Eye (tissue), 1 donor: ENCODE measurements around the gene POP7.

Experiments used
- DNase-seq: peaks from one replicate; pipeline ENCODE4 v3.0.0-alpha.2; 2015

The POP7 gene

DNA sequence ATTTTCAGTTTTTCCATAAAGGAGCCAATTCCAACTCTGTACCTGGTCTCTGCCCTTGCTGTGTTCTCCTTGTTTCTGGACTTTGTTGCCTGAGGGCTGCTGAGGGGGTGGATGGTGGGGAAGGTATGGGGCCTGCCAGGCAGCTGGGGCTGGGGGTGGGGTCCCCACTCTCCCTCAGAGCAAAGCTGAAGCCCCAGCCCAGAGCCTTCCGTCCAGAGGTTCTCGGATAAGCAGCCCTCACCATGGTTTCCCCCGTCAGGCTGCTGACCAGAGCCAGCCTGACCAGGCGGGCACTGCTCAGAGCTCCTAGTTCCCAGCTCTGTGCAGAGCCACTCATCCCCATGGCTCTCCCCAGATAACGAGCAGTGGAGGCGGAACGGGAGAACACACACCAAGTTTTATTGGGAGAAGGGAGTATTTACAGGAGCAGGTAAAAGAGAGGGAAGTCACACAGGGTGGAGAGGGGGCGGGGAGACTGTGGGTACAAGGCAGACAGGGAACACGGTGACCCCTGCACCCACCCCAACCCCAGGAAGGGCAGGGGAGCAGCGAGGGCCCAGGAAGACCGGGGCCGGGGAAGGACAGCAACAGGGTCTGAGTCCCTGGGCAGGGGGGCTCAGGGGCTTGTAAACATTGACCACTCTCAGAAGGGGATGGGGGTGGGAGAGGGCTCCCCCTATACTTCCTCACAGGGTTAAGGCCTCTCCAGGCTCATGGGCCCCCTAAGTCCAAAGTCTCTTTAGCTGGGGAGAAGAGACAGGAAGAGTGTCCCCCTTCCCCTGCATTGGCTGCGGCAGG, 26.6 kb upstream of the POP7 start:
- no peak for DNase-seq

DNA sequence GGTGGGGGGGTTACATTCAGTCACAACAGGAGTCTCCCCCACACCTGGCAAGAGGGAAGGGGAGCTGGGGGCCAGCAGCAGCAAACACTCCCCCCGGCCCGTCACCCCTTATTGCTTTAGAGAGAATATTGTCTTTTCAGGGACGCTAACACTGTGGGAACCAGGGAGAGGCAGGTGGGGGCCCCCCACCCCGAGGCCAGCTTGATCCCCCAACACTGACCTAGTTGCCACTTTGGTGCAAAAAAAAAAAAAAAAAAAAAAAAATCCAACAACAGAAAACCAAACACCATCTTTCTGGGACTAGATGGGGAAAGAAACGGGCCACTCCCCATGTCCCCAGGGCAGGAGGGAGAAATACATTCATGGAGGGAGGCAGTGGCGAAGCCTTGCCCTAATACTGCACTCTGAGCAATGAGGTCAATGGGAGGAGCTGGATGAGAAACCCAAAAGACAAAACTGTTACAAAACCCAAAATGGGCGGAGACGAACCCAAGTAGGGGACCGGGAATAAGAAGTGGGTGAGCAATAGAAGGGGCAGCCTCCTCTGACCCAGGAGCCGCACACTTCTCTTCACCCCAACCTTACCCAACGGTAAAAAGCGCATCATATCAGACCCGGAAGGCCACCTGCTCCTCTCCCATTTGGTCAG, 25.9 kb upstream of the POP7 start:
- DNase-seq = no peak

DNA sequence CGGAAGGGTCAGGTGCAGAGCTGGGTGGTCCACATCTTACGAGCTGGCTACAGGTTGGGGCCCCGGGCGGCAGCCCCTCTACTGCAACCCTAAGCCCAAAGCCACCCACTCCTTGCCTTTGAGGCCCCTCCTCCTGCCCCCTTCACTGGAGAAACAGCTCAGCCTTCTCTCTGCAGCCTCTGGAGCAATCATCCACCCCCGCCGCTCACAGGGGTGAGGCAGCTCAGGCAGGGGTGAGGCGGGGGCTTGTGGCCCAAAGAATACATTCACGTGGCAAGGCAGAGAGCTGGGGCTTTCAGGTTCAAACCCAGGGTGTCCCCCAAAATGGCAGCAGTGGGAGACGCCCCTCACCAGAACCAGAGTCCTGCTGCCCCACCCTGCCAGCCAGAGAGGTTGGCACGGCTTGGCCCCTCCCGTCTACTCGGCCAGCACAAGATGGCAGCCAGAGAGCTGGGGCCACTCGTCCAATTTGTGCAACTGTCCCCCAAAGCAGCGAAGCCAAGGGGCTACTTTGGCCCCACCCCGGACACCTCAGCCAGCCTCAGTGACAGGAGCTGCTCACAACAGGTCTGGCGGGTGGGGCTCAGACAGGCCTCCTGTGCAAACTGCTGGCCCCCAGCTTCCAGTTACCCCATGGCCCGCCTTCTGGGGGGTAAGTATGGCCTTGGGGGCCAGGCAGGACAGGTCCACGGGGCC, 25.2 kb upstream of the POP7 start:
- no peak for DNase-seq

DNA sequence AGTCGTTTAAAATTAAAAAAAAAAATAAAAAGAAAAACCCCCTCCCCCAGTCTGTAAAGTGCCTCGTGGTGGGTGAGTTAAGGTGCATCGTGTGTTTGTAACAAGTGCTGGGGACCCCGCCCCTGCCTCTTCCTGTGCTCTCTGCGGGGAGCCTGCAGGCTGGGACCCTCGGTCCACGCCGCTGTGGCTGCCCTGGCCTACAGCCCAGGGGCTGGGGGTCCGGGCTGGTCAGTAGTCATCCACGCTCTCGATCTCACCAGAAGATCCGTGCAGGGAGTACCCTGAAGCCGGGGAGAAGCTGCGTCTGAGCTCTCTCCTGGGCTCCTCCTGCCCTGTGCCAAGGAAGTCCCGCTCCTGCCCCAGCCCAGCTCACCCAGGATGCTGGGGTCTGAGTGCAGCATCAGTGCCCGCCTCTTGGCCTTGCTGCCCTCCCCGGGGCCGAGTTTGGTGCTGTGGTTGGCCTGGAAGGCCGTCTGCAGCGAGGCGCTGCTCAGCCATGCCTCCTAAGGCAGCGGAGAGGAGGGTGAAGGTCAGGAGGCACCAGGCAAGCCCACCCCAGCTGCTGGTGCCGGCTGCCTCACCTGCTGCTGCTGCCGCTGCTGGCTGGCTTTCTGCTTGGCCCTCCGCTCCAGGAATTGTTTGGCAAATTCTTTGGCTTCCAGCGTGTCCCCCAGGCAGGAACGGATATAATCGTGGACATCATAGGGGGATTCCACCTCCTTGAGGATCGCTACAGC, 24.3 kb upstream of the POP7 start:
- no peak for DNase-seq

DNA sequence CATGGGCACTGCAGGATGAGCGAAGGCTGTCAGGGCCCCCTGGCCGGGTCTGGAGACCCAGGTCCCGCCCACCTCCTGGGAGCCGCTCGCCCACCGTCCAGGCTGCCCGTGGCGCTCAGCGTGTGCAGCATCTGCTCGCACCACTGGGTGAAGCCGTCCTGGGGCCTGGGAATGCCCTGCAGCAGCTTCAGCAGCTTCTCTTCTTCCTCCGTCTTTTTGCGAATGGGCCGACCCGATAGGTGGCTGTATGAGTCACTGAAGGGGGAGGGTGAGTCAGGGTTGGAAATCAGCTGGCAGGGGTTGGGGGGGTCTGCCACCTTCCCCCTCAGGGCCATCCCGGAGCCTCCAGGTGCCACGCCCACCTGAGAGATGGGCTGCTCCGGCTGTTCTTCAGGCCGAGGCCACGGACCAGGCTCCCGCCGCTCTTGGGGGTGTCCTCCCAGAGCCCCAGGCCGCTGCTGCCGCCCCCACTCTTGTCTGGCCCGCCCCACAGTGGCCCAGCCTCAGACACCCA, 23.6 kb upstream of the POP7 start:
- no peak for DNase-seq

DNA sequence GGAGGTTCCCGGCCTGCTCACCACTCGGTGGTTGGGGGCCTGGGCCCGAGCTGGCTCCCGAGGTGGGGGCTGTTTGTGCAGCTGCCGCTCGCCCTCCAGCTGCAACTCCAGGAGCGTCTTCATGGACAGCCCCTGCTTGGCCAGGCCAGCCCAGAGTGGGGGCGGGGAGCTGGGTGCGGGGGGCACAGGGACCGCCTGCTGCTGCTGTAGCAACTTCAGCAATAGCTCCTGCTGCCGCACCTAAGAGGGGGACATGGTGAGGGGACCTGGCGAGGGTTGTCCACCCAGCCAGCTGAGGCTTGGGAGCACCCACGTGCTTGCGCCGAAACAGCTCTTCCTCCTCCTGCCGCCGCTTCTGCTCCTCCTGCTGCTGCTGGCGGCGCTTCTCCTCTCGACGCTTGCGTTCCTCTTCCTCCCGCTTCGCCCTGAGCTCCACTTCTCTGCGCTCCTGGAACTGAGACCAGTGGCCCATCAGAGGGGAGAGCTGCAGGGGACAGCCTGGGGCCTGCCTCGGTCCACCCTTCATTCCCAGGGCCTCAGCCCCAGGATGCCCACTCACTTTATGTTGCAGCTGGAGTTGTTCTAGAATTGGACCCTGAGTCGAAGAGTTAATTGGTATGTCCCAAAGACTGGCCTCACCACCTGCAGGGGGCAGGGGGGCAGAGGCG, 22.8 kb upstream of the POP7 start:
- no peak for DNase-seq

DNA sequence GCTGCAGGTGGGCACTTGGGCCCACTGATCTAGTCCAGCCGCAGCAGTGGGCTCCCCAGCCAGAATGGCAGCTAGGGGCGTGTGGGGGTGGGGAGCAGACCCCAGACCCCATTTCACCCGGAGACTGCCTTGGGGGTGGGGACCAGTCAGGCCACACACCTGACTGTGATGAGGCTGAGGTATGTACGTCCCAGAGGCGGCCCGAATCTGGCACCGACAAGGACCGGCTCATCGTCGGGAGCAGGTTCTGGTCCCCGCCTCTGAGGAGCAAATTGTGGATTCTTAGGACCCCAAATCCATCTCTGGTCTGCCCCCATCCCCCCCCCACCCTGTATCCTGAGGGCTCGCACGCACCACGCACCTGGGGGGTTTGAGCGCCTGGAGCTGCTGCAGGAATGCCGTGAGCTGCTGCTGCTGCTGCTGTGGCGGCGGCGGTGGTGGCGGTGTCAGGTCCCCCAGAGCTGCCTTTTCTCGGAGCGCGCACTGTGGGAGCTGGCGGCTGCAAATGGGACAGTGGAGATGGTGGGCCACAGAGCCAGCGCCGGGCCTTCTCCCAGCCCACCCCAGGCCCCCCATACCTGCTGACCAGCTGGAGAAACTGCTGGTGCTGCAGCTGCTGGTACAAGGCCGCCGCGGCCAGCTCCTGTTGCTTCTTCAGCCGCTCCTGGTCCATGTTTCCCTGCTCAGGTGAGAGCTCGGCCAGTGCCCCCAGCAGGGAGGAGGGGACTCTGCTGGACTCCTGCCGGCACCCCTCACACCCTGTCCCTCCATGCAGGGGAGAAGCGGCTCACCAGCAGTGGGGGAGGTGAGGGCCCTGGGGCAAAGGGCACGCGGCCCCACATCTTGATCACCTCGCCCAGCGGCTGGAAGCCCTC, 22.0 kb upstream of the POP7 start:
- no peak for DNase-seq

DNA sequence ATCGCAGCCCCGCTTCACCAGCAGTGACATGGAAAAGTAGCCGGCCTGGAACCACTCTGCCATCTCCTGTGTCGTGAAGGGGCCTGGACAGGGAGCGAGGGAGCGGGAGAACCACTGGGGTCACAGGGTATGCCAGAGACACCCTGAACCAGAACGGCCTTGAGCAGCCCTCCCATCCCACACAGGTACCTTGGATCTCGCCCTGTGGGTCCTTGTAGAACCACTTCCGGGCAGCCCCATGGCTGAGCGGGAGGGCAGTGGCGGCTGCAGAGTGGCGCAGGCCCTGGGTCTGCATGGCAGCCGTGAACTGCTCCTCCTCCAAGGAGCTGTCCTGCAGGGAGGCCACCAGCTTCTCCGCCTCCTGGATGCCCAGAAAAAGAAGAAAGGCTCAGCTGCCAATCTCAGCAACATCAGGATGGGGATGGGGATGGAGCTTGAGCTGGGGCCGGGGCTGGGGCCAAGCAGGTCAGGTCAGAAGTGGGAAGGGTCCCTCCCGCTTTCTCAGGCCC, 21.3 kb upstream of the POP7 start:
- DNase-seq = no peak

DNA sequence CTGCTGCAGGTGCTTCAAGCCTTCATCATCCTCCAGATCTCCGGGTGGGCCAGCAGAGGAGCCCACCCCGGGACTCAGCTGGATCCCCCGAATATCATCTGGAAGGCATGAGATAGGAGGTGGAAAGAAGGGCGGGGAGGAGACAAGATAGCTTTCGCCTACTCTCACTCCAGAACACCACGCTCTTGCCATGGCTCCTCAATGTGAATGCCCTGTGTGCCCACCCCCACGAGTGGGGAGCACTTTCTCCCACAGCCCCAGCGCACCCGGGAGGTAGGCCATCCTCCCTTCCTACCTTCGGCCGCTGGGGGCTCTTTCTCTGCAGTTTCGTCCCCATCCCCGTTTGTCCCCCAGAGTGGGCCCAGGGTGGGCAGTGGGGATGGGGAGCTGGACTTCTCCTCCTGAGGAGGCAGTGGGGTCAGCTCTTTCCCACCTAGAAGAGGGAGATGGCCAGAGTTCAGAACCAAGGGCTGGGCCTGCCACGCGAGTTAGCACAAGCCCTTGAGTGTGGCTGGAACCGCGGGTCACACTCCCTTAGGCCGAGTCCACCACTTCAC, 20.8 kb upstream of the POP7 start:
- no peak for DNase-seq

DNA sequence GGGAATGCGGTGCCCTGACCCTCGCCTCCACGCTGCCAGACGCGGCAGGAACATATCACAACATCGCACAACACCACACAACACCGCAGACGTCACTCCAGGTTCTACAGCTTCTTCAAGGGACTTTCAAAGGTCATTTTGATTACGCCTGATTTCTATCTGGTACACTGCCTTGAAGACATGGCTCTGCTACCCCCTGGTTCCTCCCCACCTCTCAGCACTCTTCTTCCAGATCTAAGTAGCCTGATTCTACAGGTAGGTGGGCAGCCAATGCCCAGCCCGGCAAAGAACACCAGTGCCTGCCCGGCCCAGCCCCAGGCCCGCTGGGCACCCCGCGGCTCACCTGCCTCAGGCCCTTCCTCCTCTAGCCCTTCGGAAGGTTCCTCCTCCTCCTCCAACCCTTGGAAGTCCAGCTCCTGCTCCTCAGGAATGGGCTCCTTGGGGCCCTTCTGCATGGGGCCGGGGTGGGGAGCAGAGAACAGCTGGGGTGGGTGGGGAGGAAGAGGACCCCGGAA, 20.2 kb upstream of the POP7 start:
- no peak for DNase-seq

DNA sequence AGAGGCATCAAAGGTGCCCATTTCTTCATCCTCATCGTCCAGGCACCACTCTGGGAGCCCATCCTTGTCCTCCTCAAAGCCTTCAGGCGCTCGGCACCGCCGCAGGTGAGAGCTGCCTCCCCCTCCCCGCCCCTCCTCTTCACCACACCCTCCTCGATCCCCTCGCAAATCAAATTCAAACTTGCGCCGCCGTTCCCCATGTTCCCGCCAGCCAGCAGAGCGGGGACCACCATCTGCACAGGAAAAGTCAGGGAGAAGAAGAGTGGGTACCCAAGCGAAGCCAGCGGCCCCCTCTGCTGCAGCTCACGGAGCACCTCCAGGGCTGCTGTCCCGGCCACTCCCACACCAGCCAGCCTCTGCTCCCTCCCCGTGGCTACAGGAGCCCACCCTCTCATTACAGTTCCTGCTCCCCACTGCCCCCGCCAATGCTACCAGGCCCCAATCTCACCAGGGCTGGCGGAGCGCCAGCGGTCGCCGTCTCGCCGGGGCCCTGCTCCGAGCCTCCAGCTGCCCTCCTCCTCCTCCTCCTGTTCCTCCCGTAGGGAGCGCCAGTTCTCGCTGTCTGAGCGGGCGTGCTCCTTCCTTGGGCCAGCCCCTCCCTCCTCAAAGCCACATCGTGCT, 19.6 kb upstream of the POP7 start:
- no peak for DNase-seq

DNA sequence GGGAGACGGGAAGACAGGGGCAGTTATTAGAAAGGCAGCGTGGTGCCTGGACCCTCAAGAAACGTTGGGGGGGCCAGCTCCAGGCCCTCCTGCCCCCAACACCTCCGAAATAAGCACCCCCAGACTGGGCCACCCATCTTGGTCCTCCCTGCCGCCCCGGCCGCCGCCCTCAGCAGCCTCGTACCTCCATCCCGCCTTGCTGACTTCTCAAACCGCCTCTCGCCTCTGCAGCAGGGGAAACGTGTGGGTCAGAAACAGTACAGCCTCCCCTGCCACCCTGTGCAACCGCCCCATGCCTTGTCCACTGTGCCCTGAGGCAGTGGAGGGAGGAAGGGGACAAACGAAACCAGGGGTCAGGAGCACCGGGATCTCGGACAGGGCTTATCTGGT, 19.1 kb upstream of the POP7 start:
- no peak for DNase-seq

DNA sequence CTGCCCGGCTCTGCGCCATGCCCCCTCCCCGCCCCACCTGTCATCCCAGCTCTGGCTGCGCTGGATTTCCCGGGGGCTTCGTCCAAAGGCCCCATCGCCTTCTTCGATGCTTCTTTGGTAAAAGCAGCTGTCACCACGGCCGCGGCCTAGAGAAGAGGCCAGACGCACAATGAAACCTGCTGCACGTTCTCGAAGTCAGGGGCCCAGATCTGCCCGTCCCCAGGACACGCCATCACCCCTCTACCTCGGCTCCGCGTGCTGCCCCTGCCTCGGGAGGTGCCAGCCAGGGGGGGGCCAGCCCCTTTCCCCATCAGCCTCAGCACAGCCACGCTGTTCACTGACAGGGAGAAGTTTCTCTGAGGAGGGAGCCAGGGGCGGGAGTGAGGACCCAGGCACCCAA, 18.7 kb upstream of the POP7 start:
- DNase-seq = no peak

DNA sequence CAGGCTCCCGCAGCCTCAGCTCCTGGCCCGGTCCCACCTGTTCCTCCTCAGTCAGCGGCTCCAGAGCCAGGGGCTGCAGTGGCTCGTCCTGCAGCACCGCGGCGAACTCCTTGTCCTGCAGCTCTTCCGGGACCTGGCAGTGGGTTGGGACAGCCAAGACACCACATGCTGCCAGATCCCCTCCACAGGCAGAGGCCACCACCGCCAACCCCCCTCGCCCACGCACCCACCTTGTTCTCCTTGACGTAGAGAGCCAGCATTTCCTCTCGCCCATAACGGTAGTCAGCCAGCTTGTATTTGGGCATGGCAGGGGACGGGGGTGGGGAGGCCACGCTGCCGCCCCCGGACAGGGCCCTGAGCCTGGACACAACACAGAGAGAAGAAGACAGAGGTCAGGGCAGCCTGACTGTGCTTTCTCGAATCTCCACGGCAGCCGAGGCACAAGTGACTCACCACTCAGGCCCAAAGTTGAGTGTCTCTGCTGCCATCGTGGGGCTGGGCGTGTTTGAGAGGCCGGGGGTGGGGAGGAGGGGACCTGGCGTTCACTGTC, 18.1 kb upstream of the POP7 start:
- no peak for DNase-seq

DNA sequence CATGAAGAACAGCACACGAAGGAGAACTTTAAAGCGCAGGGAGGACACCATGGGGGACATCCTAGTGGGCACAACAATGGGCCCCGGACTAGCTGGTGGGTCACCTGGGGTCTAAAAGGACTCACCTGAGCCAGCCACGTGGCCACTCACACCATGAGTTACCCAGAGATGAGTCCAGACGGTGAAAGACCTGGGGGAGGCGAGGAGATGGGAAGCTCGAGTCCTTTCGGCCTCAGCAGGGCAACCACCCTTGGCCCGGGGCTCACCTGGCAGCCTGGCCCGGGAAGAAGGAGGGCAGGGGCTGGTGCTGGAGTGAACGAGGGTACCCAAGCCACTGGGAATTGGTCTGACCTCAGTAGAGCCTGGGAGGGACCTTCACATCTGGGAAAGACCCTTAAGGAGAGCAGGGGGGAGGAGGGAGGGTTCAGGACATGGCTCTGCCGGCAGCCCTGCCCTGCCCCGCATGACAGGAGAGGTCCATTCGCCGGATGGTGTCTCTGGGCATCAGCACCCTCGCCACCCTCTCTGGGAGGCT, 17.5 kb upstream of the POP7 start:
- no peak for DNase-seq

DNA sequence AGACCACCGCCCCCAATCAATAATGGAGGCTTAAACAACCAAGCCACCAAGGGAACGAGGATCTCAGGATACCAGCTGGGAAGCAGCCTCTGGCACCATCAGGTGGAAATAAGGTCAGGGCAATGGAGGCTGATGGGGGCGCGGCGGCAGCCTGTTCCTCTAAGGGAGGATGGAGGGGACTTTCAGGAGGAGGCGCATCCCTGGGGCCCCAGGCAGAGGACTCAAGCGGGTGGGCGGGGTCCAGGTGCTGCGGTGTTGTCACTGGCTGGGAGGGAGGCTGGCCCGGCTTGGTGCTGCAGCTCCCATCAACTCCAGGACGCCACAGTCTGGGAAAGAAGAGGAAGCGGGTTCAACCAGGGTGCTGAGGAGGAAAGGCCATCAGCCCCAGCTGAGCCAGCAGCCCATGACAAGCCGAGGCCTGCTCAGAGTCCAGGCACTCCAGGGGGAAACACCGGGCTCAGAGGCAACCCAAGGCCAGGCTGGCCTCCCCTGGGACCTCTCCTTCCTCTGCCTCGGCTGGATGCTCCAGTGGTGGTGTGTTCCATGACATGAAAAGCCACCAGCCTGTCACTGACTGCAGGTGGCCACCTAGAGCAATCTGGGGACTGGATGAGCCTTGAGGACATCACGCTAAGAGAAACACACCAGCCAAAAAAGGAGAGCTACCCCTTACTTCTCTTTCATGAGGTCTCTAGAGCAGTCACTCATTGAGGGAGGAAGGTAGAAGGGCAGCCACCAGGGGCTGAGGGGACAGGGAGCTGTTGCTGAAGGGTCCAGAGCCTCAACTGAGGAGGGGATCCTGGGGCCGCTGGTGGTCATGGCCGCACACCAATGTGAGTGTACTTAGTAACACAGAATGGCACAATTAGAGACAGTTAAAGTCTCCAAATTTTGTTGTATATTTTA, 16.4 kb upstream of the POP7 start:
- DNase-seq = no peak

DNA sequence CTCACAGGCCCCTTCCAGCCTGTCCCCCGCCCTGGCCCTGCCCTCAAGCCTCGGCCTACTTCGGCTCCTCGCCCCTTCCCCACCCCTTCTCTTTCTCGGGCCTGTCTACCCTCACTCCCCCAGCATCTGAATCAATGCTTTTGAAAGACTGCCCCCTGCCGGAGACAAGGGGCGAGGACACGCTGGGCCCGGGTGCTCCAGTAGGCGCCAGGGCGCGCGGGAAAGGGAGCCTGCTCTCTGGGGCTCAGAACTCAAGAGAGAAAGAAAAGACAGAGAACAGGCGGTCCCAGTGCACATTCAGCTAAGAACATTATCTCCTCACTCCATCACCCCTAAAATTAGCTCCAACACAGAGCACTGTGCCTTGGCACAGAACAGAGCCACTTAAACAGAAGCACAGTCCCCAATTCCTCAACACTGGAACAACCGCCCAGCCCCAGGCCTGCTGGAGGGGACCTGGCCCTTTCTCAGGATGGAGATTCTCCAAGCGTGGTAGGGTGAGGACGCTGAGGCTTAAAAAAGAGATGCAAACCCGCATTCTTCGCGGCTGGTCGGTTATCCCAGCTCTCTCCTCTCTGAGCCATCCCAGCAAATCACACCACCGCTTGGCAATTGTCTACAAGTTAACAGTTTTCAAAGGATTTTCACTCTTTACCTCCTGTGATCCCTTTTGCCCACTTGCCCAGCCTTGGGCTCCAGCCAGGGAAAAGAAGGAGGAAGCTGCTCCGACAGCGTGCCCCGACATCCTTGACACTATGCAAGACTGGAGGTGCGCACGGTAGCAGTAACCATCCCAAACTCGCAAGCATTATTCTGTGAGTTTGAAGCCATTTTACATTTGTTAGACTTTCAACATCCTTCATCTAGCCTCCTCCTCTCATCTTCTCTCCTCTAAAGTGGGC, 14.0 kb upstream of the POP7 start:
- DNase-seq = peak; percentile 96

DNA sequence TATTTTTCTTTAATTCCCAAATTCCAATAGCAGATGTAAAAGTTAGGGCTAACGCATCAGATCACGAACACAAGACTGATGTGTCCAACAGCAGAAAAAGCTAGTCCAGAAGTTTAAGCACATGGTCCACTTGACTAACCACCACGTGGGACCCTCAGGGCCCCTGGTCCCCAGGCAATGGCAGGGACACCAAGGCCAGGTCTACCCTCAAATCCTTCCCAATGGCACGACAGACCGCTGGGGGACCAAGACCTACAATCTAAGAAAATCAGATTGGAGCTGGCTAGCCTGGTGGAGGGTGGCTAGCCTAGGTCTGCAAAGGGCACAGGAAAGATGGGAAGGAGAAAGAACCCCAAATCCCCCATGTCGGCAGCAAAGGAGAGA, 13.4 kb upstream of the POP7 start:
- no peak for DNase-seq
